Forelimb muscle (tissue), 1 donor: Measurements from ENCODE around the gene GRIN3B. TPM values are rescaled to one million over a fixed set of nuclear protein-coding genes. Genes with fewer than 3 reads are reported as not detected.

Source experiments
- polyA plus RNA-seq: library from polyadenylated mRNA; unstranded; fragments of 120-200 nt; gene quantifications from one replicate; pipeline ENCODE4 v1.2.1, GENCODE V29; 2013; ENCODE audit not compliant: insufficient read length

GRIN3B gene
- polyA plus RNA-seq, 1 donor = 0.13 TPM

Other genes starting within 250 kb of the GRIN3B start
- 0.19 TPM for gene MISP, start 249.3 kb upstream of the GRIN3B start, polyA plus RNA-seq
- gene PTBP1, start 203.0 kb upstream of the GRIN3B start, polyA plus RNA-seq = 101 TPM
- 0.52 TPM for gene PLPPR3, start 178.5 kb upstream of the GRIN3B start, polyA plus RNA-seq
- gene AZU1, start 172.6 kb upstream of the GRIN3B start, polyA plus RNA-seq = 1.7 TPM
- gene PRTN3, start 159.4 kb upstream of the GRIN3B start, polyA plus RNA-seq = 2.6 TPM
- 0.40 TPM for gene ELANE, start 148.1 kb upstream of the GRIN3B start, polyA plus RNA-seq
- gene CFD, start 140.8 kb upstream of the GRIN3B start, polyA plus RNA-seq = 1.4 TPM
- gene MED16, start 107.2 kb upstream of the GRIN3B start, polyA plus RNA-seq = 33.7 TPM
- gene RNU6-9, start 106.9 kb upstream of the GRIN3B start, polyA plus RNA-seq = not detected
- 27.5 TPM for gene R3HDM4, start 87.2 kb upstream of the GRIN3B start, polyA plus RNA-seq
- not detected for gene KISS1R, start 83.1 kb upstream of the GRIN3B start, polyA plus RNA-seq
- 11.4 TPM for gene ARID3A, start 74.4 kb upstream of the GRIN3B start, polyA plus RNA-seq
- gene WDR18, start 16.1 kb upstream of the GRIN3B start, polyA plus RNA-seq = 23.5 TPM
- gene TMEM259, start 20.7 kb downstream of the GRIN3B start, polyA plus RNA-seq = 75.5 TPM
- gene RNU6-2, start 21.1 kb downstream of the GRIN3B start, polyA plus RNA-seq = not detected
- gene CNN2, start 26.2 kb downstream of the GRIN3B start, polyA plus RNA-seq = 45.2 TPM
- 20.6 TPM for gene ABCA7, start 39.7 kb downstream of the GRIN3B start, polyA plus RNA-seq
- gene ARHGAP45, start 66.7 kb downstream of the GRIN3B start, polyA plus RNA-seq = 8.4 TPM
- 109 TPM for gene POLR2E, start 95.0 kb downstream of the GRIN3B start, polyA plus RNA-seq
- 137 TPM for gene GPX4, start 103.6 kb downstream of the GRIN3B start, polyA plus RNA-seq
- 11.6 TPM for gene SBNO2, start 173.8 kb downstream of the GRIN3B start, polyA plus RNA-seq
- 50.5 TPM for gene STK11, start 205.4 kb downstream of the GRIN3B start, polyA plus RNA-seq
- gene CBARP, start 237.6 kb downstream of the GRIN3B start, polyA plus RNA-seq = 1.3 TPM
- gene ATP5F1D, start 241.3 kb downstream of the GRIN3B start, polyA plus RNA-seq = 167 TPM
- gene MIDN, start 248.2 kb downstream of the GRIN3B start, polyA plus RNA-seq = 41.7 TPM